GM12878 (cell line): ENCODE data around the gene GATA3. TPM values are rescaled to one million over a fixed set of nuclear protein-coding genes. Genes with fewer than 3 reads are reported as not detected.

Experiments
- BCL3 ChIP-seq: IDR thresholded peaks from 2 replicates; pipeline ENCODE4 v1.6.1; 2011; ENCODE audit warnings: borderline replicate concordance, low read depth, mild to moderate bottlenecking, moderate library complexity, low read length; ENCODE audit not compliant: insufficient read depth, poor library complexity, severe bottlenecking
- IKZF1 ChIP-seq: fragments of 450-650 bp; conservative IDR thresholded peaks from 2 replicates; pipeline ENCODE4 v1.6.1; 2017; ENCODE audit warnings: antibody characterized with exemption, mild to moderate bottlenecking
- MYB ChIP-seq: fragments of 150-350 bp; IDR thresholded peaks from 2 replicates; pipeline ENCODE4 v1.6.1; 2014; ENCODE audit warnings: mild to moderate bottlenecking, low read depth, low read length, borderline replicate concordance
- NFIC ChIP-seq: IDR thresholded peaks from 2 replicates; pipeline ENCODE4 v1.6.1; 2012; ENCODE audit warnings: low read depth, mild to moderate bottlenecking, inconsistent platforms, low read length, moderate library complexity
- PAX5 ChIP-seq: IDR thresholded peaks from 2 replicates; pipeline ENCODE4 v1.6.1; 2011; ENCODE audit warnings: low read depth, low read length, borderline replicate concordance
- TBL1XR1 ChIP-seq: IDR thresholded peaks from 2 replicates; pipeline ENCODE4 v1.6.1; 2012; ENCODE audit warnings: low read depth, low read length, improper control_type of control experiment
- polyA plus RNA-seq, 11 experiments: library from polyadenylated mRNA; depleted of rRNA in 4 of 11; unstranded in 6 of 11; stranded (reverse) in 5 of 11; fragments of >200 nt; fragmentation: Nextera tagmentation in 4 of 11; fragmentation: Illumina TruSeq in 1 of 11; extraction: Ambion mirVana in 4 of 11; extraction: Trizol in 1 of 11; gene quantifications; 1 replicate in 1 of 11; 2 replicates in 10 of 11; pipeline versions ENCODE4 v1.2.1 to v1.2.3, GENCODE V29; 2011 to 2016; ENCODE audit warnings: inconsistent platforms in 2 of 11, missing spikeins in 2 of 11, low read depth in 1 of 11
- total RNA-seq, 4 experiments: library from RNA; depleted of rRNA in 3 of 4; stranded (reverse); fragments of >200 nt in 3 of 4; fragmentation: Illumina TruSeq in 1 of 4; extraction: Trizol in 1 of 4; gene quantifications; 2 replicates each; pipeline versions ENCODE4 v1.2.1 to v1.2.3, GENCODE V29; 2013 to 2021
- TF ChIP-seq, protein P1 (sequence below): fragments of 450-650 bp; IDR thresholded peaks from 2 replicates; pipeline ENCODE4 v1.6.1; 2017; ENCODE audit warnings: mild to moderate bottlenecking, moderate library complexity
- TF ChIP-seq, protein P2 (sequence below): fragments of 450-650 bp; IDR thresholded peaks from 2 replicates; pipeline ENCODE4 v1.6.1; 2017; ENCODE audit warnings: borderline replicate concordance
- TF ChIP-seq, protein P3 (sequence below): IDR thresholded peaks from 2 replicates; pipeline ENCODE4 v1.6.1; 2012; ENCODE audit warnings: low read depth, low read length, improper control_type of control experiment

The GATA3 gene
- total and polyA plus RNA-seq, 10 of the 15 experiments (the other 5 are each of a cell fraction or from before 2014, with no cell fraction given) = 0.08 to 0.80 (median 0.29) TPM

GRCh38 chr10:8051851-8052257 is 2.6 kb upstream of the GATA3 start (continued):
- TF ChIP-seq IKZF1 (no peak), NFIC (no peak), MYB (no peak), BCL3 (no peak), TBL1XR1 (no peak), PAX5 (no peak)
- TF ChIP-seq, protein P1, sequence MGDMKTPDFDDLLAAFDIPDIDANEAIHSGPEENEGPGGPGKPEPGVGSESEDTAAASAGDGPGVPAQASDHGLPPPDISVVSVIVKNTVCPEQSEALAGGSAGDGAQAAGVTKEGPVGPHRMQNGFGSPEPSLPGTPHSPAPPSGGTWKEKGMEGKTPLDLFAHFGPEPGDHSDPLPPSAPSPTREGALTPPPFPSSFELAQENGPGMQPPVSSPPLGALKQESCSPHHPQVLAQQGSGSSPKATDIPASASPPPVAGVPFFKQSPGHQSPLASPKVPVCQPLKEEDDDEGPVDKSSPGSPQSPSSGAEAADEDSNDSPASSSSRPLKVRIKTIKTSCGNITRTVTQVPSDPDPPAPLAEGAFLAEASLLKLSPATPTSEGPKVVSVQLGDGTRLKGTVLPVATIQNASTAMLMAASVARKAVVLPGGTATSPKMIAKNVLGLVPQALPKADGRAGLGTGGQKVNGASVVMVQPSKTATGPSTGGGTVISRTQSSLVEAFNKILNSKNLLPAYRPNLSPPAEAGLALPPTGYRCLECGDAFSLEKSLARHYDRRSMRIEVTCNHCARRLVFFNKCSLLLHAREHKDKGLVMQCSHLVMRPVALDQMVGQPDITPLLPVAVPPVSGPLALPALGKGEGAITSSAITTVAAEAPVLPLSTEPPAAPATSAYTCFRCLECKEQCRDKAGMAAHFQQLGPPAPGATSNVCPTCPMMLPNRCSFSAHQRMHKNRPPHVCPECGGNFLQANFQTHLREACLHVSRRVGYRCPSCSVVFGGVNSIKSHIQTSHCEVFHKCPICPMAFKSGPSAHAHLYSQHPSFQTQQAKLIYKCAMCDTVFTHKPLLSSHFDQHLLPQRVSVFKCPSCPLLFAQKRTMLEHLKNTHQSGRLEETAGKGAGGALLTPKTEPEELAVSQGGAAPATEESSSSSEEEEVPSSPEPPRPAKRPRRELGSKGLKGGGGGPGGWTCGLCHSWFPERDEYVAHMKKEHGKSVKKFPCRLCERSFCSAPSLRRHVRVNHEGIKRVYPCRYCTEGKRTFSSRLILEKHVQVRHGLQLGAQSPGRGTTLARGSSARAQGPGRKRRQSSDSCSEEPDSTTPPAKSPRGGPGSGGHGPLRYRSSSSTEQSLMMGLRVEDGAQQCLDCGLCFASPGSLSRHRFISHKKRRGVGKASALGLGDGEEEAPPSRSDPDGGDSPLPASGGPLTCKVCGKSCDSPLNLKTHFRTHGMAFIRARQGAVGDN = no peak
- TF ChIP-seq, protein P2, sequence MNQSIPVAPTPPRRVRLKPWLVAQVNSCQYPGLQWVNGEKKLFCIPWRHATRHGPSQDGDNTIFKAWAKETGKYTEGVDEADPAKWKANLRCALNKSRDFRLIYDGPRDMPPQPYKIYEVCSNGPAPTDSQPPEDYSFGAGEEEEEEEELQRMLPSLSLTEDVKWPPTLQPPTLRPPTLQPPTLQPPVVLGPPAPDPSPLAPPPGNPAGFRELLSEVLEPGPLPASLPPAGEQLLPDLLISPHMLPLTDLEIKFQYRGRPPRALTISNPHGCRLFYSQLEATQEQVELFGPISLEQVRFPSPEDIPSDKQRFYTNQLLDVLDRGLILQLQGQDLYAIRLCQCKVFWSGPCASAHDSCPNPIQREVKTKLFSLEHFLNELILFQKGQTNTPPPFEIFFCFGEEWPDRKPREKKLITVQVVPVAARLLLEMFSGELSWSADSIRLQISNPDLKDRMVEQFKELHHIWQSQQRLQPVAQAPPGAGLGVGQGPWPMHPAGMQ = no peak
- TF ChIP-seq, protein P3, sequence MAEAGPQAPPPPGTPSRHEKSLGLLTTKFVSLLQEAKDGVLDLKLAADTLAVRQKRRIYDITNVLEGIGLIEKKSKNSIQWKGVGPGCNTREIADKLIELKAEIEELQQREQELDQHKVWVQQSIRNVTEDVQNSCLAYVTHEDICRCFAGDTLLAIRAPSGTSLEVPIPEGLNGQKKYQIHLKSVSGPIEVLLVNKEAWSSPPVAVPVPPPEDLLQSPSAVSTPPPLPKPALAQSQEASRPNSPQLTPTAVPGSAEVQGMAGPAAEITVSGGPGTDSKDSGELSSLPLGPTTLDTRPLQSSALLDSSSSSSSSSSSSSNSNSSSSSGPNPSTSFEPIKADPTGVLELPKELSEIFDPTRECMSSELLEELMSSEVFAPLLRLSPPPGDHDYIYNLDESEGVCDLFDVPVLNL = no peak
